IMR-90 (cell line): Measurements from ENCODE around the gene TRIO. TPM values are rescaled to one million over a fixed set of nuclear protein-coding genes. Genes with fewer than 3 reads are reported as not detected.

ENCODE experiments used
- ATAC-seq: fragments of 200-7000 bp; cut with Tn5 transposase; 2 replicates; pipeline ENCODE4 v1.9.1; 2020; ENCODE audit warnings: low read depth, mild to moderate bottlenecking, moderate library complexity
- BruUV-seq: library from RNA; stranded (reverse); fragments of 400-500 nt; replicated peaks from 2 replicates; lab custom pipeline; 2021; lab: Mats Ljungman, UMichigan
- CTCF ChIA-PET: fragments of 300-600 bp; formaldehyde crosslinking; extraction: SDS; loops from one replicate; lab custom pipeline; 2021; ENCODE audit warnings: antibody characterized with exemption; lab: Yijun Ruan, JAX
- POLR2A ChIA-PET: fragments of 300-600 bp; sonication (Branson Sonifier 250); formaldehyde crosslinking; loops from one replicate; lab custom pipeline; 2022; ENCODE audit warnings: antibody characterized with exemption; ENCODE audit not compliant: unreplicated experiment; lab: Charles Lee
- DNase-seq: peaks from one replicate; pipeline ENCODE4 v3.0.0; 2013
- H2AFZ ChIP-seq: replicated peaks from 2 replicates; pipeline ENCODE3; 2013; ENCODE audit warnings: low read length, mild to moderate bottlenecking; ENCODE audit not compliant: poor library complexity
- H2AK5ac ChIP-seq: 2 replicates; pipeline ENCODE4 v1.6.1; 2013; ENCODE audit warnings: low read depth, low read length, inconsistent platforms
- H2AK9ac ChIP-seq: replicated peaks from 2 replicates; pipeline ENCODE3; 2013; ENCODE audit warnings: mild to moderate bottlenecking, low read depth, low read length, moderate library complexity; ENCODE audit not compliant: poor library complexity
- H2BK120ac ChIP-seq: 2 replicates; pipeline ENCODE4 v1.6.1; 2013; ENCODE audit warnings: low read depth, low read length, inconsistent platforms
- H2BK15ac ChIP-seq: 3 replicates; pipeline ENCODE4 v1.6.1; 2013; ENCODE audit warnings: low read depth, low read length, inconsistent platforms
- H2BK20ac ChIP-seq: 2 replicates; pipeline ENCODE4 v1.6.1; 2013; ENCODE audit warnings: low read depth, mild to moderate bottlenecking, inconsistent platforms, low read length, moderate library complexity
- H2BK5ac ChIP-seq: 2 replicates; pipeline ENCODE4 v1.6.1; 2013; ENCODE audit warnings: mild to moderate bottlenecking, low read depth, low read length, inconsistent platforms; ENCODE audit not compliant: poor library complexity, severe bottlenecking
- H3K14ac ChIP-seq: replicated peaks from 2 replicates; pipeline ENCODE4 v1.6.1; 2013; ENCODE audit warnings: low read depth, low read length, inconsistent platforms
- H3K18ac ChIP-seq: 2 replicates; pipeline ENCODE4 v1.6.1; 2013; ENCODE audit warnings: low read depth, low read length, control low read depth
- H3K23ac ChIP-seq: 2 replicates; pipeline ENCODE4 v1.6.1; 2013; ENCODE audit warnings: low read depth, low read length, inconsistent platforms
- H3K27ac ChIP-seq: 2 replicates; pipeline ENCODE4 v1.5.1; 2013; ENCODE audit warnings: mild to moderate bottlenecking, control low read depth, low read length; ENCODE audit not compliant: insufficient read depth
- H3K27me3 ChIP-seq: 2 replicates; pipeline ENCODE4 v1.6.1; 2013; ENCODE audit warnings: low read length; ENCODE audit not compliant: control insufficient read depth, insufficient read depth
- H3K36me3 ChIP-seq: 2 replicates; pipeline ENCODE4 v1.6.1; 2013; ENCODE audit warnings: low read length, mixed read lengths; ENCODE audit not compliant: control insufficient read depth, insufficient read depth
- H3K4ac ChIP-seq: 2 replicates; pipeline ENCODE4 v1.6.1; 2013; ENCODE audit warnings: low read depth, low read length, inconsistent platforms
- H3K4me1 ChIP-seq: 2 replicates; pipeline ENCODE4 v1.6.1; 2013; ENCODE audit warnings: low read length, mixed read lengths; ENCODE audit not compliant: control insufficient read depth, insufficient read depth
- H3K4me2 ChIP-seq: 2 replicates; pipeline ENCODE4 v1.6.1; 2013; ENCODE audit warnings: low read depth, mild to moderate bottlenecking, control low read depth, low read length, moderate library complexity
- H3K4me3 ChIP-seq: 2 replicates; pipeline ENCODE4 v1.5.1; 2013; ENCODE audit warnings: low read depth, mild to moderate bottlenecking, control low read depth, low read length, moderate library complexity; ENCODE audit not compliant: insufficient read depth
- H3K56ac ChIP-seq: 2 replicates; pipeline ENCODE4 v1.6.1; 2013; ENCODE audit warnings: low read length, inconsistent platforms; ENCODE audit not compliant: insufficient read depth; ENCODE audit errors: extremely low read depth
- H3K79me1 ChIP-seq, 2 experiments: 2 replicates each; pipeline ENCODE4 v1.6.1; 2013; ENCODE audit warnings: low read length in 2 of 2, inconsistent platforms in 1 of 2, low read depth in 1 of 2
- H3K9ac ChIP-seq: 2 replicates; pipeline ENCODE4 v1.6.1; 2013; ENCODE audit warnings: low read depth, low read length, control low read depth
- H3K9me1 ChIP-seq: 2 replicates; pipeline ENCODE4 v1.6.1; 2013; ENCODE audit warnings: low read length, inconsistent platforms; ENCODE audit not compliant: insufficient read depth
- H3K9me3 ChIP-seq: 2 replicates; pipeline ENCODE4 v1.6.1; 2013; ENCODE audit warnings: low read length; ENCODE audit not compliant: control insufficient read depth, insufficient read depth
- H4K20me1 ChIP-seq: 2 replicates; pipeline ENCODE4 v1.6.1; 2013; ENCODE audit warnings: low read length, inconsistent platforms; ENCODE audit not compliant: insufficient read depth
- H4K5ac ChIP-seq: 2 replicates; pipeline ENCODE4 v1.6.1; 2013; ENCODE audit warnings: mild to moderate bottlenecking, low read depth, low read length, control low read depth
- H4K8ac ChIP-seq, 2 experiments: 2 replicates each; pipeline ENCODE4 v1.6.1; 2013; ENCODE audit warnings: low read depth in 2 of 2, low read length in 2 of 2, control low read depth in 1 of 2, inconsistent platforms in 1 of 2
- H4K91ac ChIP-seq: 2 replicates; pipeline ENCODE4 v1.6.1; 2013; ENCODE audit warnings: low read depth, low read length, inconsistent platforms; ENCODE audit not compliant: insufficient read depth
- CEBPB ChIP-seq: IDR thresholded peaks from 2 replicates; pipeline ENCODE4 v1.6.1; 2012; ENCODE audit warnings: low read depth, low read length, improper control_type of control experiment
- FOS ChIP-seq: fragments of 150-350 bp; IDR thresholded peaks from 2 replicates; pipeline ENCODE4 v1.6.1; 2016; ENCODE audit warnings: low read depth, low read length
- MAFK ChIP-seq: IDR thresholded peaks from 2 replicates; pipeline ENCODE4 v1.6.1; 2012; ENCODE audit warnings: low read depth, low read length, improper control_type of control experiment
- MXI1 ChIP-seq: IDR thresholded peaks from 2 replicates; pipeline ENCODE4 v1.6.1; 2012; ENCODE audit warnings: low read depth, mild to moderate bottlenecking, low read length, moderate library complexity, borderline replicate concordance
- NFE2L2 ChIP-seq: fragments of 150-350 bp; IDR thresholded peaks from 2 replicates; pipeline ENCODE4 v1.6.1; 2016; ENCODE audit warnings: low read depth, mild to moderate bottlenecking, low read length
- RAD21 ChIP-seq: IDR thresholded peaks from 2 replicates; pipeline ENCODE4 v1.6.1; 2012; ENCODE audit warnings: low read length, improper control_type of control experiment
- WGBS, 2 experiments: methylation state at CpG; one replicate each; pipeline versions ENCODE4 v1.1.5 to v1.1.7; 2013; ENCODE audit warnings: missing lambda C conversion rate in 2 of 2; ENCODE audit not compliant: insufficient read length in 1 of 2; ENCODE audit errors: extremely low coverage in 2 of 2; 5-methylcytosine and 5-hydroxymethylcytosine counted together
- dilution Hi-C: fragments of 300-500 bp; cut with HindIII; formaldehyde crosslinking; loops from one replicate; pipeline ENCODE4 v1.14.3; 2018; ENCODE audit warnings: low sequenced_read_pairs; ENCODE audit not compliant: unreplicated experiment
- in situ Hi-C: fragments of 300-500 bp; cut with MboI; formaldehyde crosslinking; loops from 3 replicates; pipeline ENCODE4 v1.14.3; 2019; ENCODE audit warnings: low sequenced_read_pairs, inconsistent platforms, mixed read lengths
- intact Hi-C: fragments of 100-400 bp; cut with micrococcal nuclease; formaldehyde crosslinking; loops from 2 replicates; pipeline ENCODE4 v1.10.0; 2022
- polyA plus RNA-seq, 3 experiments: library from polyadenylated mRNA; depleted of rRNA; stranded (reverse); fragments of >200 nt; gene quantifications; 2 replicates each; pipeline ENCODE4 v1.2.3, GENCODE V29; 2012; ENCODE audit warnings: low replicate concordance in 1 of 3
- total RNA-seq: library from RNA; depleted of rRNA; stranded (reverse); fragments of >200 nt; gene quantifications from 2 replicates; pipeline ENCODE4 v1.2.3, GENCODE V29; 2012

Gene TRIO
- total and polyA plus RNA-seq, 2 of the 4 experiments (the other 2 are of a cell fraction) = 206 to 522 TPM

DNA sequence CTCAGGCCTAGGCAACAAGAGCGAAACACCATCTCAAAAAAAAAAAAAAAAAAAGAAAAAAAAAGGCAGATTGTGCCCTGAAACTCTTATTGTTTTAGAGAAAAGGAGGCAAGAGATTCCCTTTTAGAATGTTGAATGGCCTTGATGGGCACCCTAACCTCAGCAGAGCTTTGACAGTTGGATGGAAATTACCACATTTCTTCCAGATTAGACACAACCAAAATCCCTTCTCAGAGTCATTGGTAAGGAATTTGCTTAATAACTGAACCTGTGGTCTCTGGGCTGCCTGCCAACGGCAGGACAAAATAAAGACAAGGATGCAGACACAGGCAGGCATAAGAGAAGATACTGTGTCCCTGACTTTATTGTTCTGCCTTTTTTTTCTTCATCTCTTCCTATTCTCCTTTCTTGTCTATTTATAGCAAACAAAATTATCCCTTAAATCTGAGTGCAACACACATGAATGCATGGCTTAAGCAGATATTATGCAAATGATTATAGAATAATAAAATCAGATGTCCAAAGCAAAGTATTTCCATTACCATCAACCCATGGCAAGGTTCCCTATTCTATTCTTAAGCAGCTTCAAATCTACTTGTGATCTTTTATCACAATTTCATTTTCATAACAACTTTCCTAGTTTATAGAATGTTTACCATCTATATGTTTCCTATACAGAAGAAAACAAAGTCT is 37.3 kb upstream of the TRIO start:
- DNase-seq = peak; percentile 95
- Histone ChIP-seq H3K56ac (0 out of 2 replicates have a peak overlapping the region, but pooled peaks have one; percentile 35), H2BK15ac (no peak overlapping the region), H3K23ac (peak overlapping the region; percentile 26; the same call in 1 of the 2 replicates), H3K4me3 (no peak overlapping the region), H3K18ac (peak overlapping the region; percentile 67; the same call in 1 of the 2 replicates), H3K4me1 (peaks cover 13% of the 10 kb centered on the region), H3K27ac (peak overlapping the region; percentile 93), H3K27me3 (no peaks in the 10 kb centered on the region), H4K5ac (peak overlapping the region; percentile 67; the same call in 1 of the 2 replicates), H4K91ac (peak overlapping the region; percentile 73), H2BK120ac (peak overlapping the region; percentile 97), H2BK5ac (peak overlapping the region; percentile 98), H3K36me3 (no peaks in the 10 kb centered on the region), H3K79me1 (peaks cover 15 to 34% of the 10 kb centered on the region in 2 experiments), H3K9ac (no peak overlapping the region; the same call in 1 of the 2 replicates), H2AK5ac (peak overlapping the region; percentile 94), H3K14ac (peak overlapping the region; percentile 81; the same call in 1 of the 2 replicates), H2AK9ac (no peak overlapping the region), H2AFZ (no peak overlapping the region), H3K9me1 (peaks cover 8% of the 10 kb centered on the region; the same call in 1 of the 2 replicates), H4K8ac (peak overlapping the region; percentile 86 to 88), H3K4ac (peak overlapping the region; percentile 90), H2BK20ac (peak overlapping the region; percentile 100), H3K9me3 (peaks cover 9% of the 10 kb centered on the region; the same call in 1 of the 2 replicates), H4K20me1 (no peaks in the 10 kb centered on the region), H3K4me2 (no peak overlapping the region)
- no CpG with 5 or more reads among the region's 2 CpGs for WGBS, 2 experiments
- CTCF ChIA-PET = interaction anchor here (0.6 to 0.9 kb wide), 3 partner anchors 43 to 850 kb away, joined by 3 read pairs; no protein-coding TSS in a partner anchor
- dilution Hi-C loops = no loop called here
- no TSS peak for BruUV-seq
- in situ Hi-C loops = loop anchor here (25.0 kb wide), 1 partner anchor 556 kb away; the partner anchor contains the start of gene OTULIN
- POLR2A ChIA-PET = interaction anchor here (0.6 kb wide), 1 partner anchor 129 kb away, joined by 3 read pairs; no protein-coding TSS in a partner anchor
- peak; percentile 46 for ATAC-seq
- 0 out of 2 replicates have a peak, but pooled peaks have one; percentile 9 for TF ChIP-seq CEBPB
- TF ChIP-seq MXI1 = no peak
- TF ChIP-seq MAFK = 0 out of 2 replicates have a peak, but pooled peaks have one; percentile 15
- peak; percentile 30; the same call in 1 of the 2 replicates for TF ChIP-seq NFE2L2
- no peak for TF ChIP-seq RAD21
- peak; percentile 34; the same call in 1 of the 2 replicates for TF ChIP-seq FOS
- intact Hi-C loops = loop anchor here (1.0 kb wide), 1 partner anchor 18 kb away; no protein-coding TSS in a partner anchor
